ENCODE data around the gene TP53I3. TPM values are rescaled to one million over a fixed set of nuclear protein-coding genes. Genes with fewer than 3 reads are reported as not detected.

The TP53I3 gene
- total RNA-seq, 2 experiments from 2014 or later = 0.38 to 0.82 TPM

GRCh38 chr2:24107336-24107735 is 22.7 kb upstream of the TP53I3 start:
- Histone ChIP-seq H4K20me1 (ENCODE audit: insufficient read depth, low read length) (no peaks in the 10 kb centered on the region), H3K27ac (ENCODE audit: low read depth, low read length, poor library complexity, severe bottlenecking) (no peak overlapping the region), H3K36me3 (ENCODE audit: insufficient read depth, low read length) (no peaks in the 10 kb centered on the region), H3K4me3 (ENCODE audit: low read depth, low read length, poor library complexity, severe bottlenecking) (no peak overlapping the region), H3K9me3 (ENCODE audit: low read length) (no peaks in the 10 kb centered on the region), H3K4me2 (ENCODE audit: low read length) (no peak overlapping the region), H2AFZ (ENCODE audit: low read length) (no peak overlapping the region), H3K9me2 (ENCODE audit: insufficient read depth, low read length) (no peaks in the 10 kb centered on the region), H3K4me1 (ENCODE audit: insufficient read depth, low read length, poor library complexity, severe bottlenecking) (no peaks in the 10 kb centered on the region), H3K79me2 (ENCODE audit: insufficient read depth, low read depth, low read length) (no peaks in the 10 kb centered on the region)
- ChIA-PET POLR2A (no interaction called here), CTCF (ENCODE audit: unreplicated experiment) (no interaction called here)
- TF ChIP-seq, protein P1, sequence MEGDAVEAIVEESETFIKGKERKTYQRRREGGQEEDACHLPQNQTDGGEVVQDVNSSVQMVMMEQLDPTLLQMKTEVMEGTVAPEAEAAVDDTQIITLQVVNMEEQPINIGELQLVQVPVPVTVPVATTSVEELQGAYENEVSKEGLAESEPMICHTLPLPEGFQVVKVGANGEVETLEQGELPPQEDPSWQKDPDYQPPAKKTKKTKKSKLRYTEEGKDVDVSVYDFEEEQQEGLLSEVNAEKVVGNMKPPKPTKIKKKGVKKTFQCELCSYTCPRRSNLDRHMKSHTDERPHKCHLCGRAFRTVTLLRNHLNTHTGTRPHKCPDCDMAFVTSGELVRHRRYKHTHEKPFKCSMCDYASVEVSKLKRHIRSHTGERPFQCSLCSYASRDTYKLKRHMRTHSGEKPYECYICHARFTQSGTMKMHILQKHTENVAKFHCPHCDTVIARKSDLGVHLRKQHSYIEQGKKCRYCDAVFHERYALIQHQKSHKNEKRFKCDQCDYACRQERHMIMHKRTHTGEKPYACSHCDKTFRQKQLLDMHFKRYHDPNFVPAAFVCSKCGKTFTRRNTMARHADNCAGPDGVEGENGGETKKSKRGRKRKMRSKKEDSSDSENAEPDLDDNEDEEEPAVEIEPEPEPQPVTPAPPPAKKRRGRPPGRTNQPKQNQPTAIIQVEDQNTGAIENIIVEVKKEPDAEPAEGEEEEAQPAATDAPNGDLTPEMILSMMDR (conservative IDR thresholded peaks at IDR 0.05; ENCODE audit: low read length) = no peak
- no peak for TF ChIP-seq EZH2phosphoT487 (IDR thresholded peaks at IDR 0.05; ENCODE audit: borderline replicate concordance, low read depth, low read length)
- no peak for DNase-seq (ENCODE audit: low spot score)
- no TSS peak for BruUV-seq (replicated peaks)
- intact Hi-C loops (cut with micrococcal nuclease; ENCODE audit: unreplicated experiment) = no loop called here

DNA sequence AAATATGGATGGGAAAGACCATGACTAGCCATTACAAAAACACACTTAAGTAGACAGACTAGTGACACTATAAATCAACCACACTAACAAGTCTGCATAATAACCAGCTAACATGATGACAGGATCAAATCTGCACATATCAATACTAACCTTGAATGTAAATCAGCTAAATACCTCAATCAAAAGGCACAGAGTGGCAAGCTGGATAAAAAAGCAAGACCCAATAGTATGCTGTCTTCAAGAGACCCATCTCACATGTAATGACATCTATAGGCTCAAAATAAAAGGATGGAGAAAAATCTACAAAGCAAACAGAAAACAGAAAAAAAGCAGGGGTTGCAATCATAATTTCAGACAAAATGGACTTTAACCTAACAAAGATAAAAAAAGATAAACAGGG is 22.2 kb upstream of the TP53I3 start:
- Histone ChIP-seq H4K20me1 (ENCODE audit: insufficient read depth, low read length) (no peaks in the 10 kb centered on the region), H3K9me3 (ENCODE audit: low read length) (no peaks in the 10 kb centered on the region), H3K79me2 (ENCODE audit: insufficient read depth, low read depth, low read length) (no peaks in the 10 kb centered on the region), H3K9me2 (ENCODE audit: insufficient read depth, low read length) (no peaks in the 10 kb centered on the region), H3K27ac (ENCODE audit: low read depth, low read length, poor library complexity, severe bottlenecking) (no peak overlapping the region), H3K36me3 (ENCODE audit: insufficient read depth, low read length) (no peaks in the 10 kb centered on the region), H3K4me3 (ENCODE audit: low read depth, low read length, poor library complexity, severe bottlenecking) (no peak overlapping the region), H3K4me2 (ENCODE audit: low read length) (no peak overlapping the region), H2AFZ (ENCODE audit: low read length) (no peak overlapping the region), H3K4me1 (ENCODE audit: insufficient read depth, low read length, poor library complexity, severe bottlenecking) (no peaks in the 10 kb centered on the region)
- intact Hi-C loops (cut with micrococcal nuclease; ENCODE audit: unreplicated experiment) = no loop called here
- TF ChIP-seq EZH2phosphoT487 (IDR thresholded peaks at IDR 0.05; ENCODE audit: borderline replicate concordance, low read depth, low read length) = no peak
- TF ChIP-seq, protein P1 (conservative IDR thresholded peaks at IDR 0.05; ENCODE audit: low read length) = no peak
- CTCF ChIA-PET (ENCODE audit: unreplicated experiment) = no interaction called here
- POLR2A ChIA-PET = interaction anchor here (0.6 to 0.9 kb wide), 2 partner anchors 70 to 768 kb away, joined by 4 to 6 read pairs; no protein-coding TSS in a partner anchor
- BruUV-seq (replicated peaks) = no TSS peak
- no peak for DNase-seq (ENCODE audit: low spot score)

DNA sequence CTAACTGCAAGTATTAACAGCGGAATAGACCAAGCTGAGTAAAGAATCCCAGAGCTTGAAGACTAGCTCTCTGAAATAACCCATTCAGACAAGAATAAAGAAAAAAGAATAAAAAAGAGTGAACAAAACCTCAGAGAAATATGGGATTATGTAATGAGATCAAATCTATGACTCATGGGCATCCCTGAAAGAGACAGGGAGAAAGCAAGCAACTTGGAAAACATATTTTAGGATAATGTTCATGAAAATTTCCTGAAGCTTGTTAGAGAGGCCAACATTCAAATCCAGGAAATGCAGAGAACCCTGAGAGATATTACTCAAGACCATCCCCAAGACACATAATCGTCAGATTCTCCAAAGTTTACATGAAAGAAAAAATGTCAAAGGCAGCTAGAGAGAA is 21.2 kb upstream of the TP53I3 start:
- Histone ChIP-seq H2AFZ (ENCODE audit: low read length) (no peak overlapping the region), H3K27ac (ENCODE audit: low read depth, low read length, poor library complexity, severe bottlenecking) (no peak overlapping the region), H4K20me1 (ENCODE audit: insufficient read depth, low read length) (no peaks in the 10 kb centered on the region), H3K4me2 (ENCODE audit: low read length) (no peak overlapping the region), H3K9me2 (ENCODE audit: insufficient read depth, low read length) (no peaks in the 10 kb centered on the region), H3K79me2 (ENCODE audit: insufficient read depth, low read depth, low read length) (no peaks in the 10 kb centered on the region), H3K4me3 (ENCODE audit: low read depth, low read length, poor library complexity, severe bottlenecking) (no peak overlapping the region), H3K9me3 (ENCODE audit: low read length) (no peaks in the 10 kb centered on the region), H3K36me3 (ENCODE audit: insufficient read depth, low read length) (no peaks in the 10 kb centered on the region), H3K4me1 (ENCODE audit: insufficient read depth, low read length, poor library complexity, severe bottlenecking) (no peaks in the 10 kb centered on the region)
- DNase-seq (ENCODE audit: low spot score) = no peak
- intact Hi-C loops (cut with micrococcal nuclease; ENCODE audit: unreplicated experiment) = no loop called here
- BruUV-seq (replicated peaks) = no TSS peak
- TF ChIP-seq, protein P1 (conservative IDR thresholded peaks at IDR 0.05; ENCODE audit: low read length) = no peak
- TF ChIP-seq EZH2phosphoT487 (IDR thresholded peaks at IDR 0.05; ENCODE audit: borderline replicate concordance, low read depth, low read length) = no peak
- CTCF ChIA-PET (ENCODE audit: unreplicated experiment) = no interaction called here
- POLR2A ChIA-PET = interaction anchor here (0.6 kb wide), 1 partner anchor 1459 kb away, joined by 3 read pairs; no protein-coding TSS in a partner anchor
